NCI-H2171 treated with DMSO at 0.1 percent for 48 hours (cell line): ENCODE results near the gene CEP152.
"Not testable (repeated sequence)": the region's sequence is repeated elsewhere in the genome, so short reads cannot be mapped to it uniquely, and the experiment has no call there.

Source experiments
- DNase-seq: peaks from one replicate; lab custom pipeline; 2025; lab: John Stamatoyannopoulos, UW

Gene CEP152

GRCh38 chr15:48811325-48811958 is 573 bp upstream of the CEP152 start:
- DNase-seq = no peak

- DNase-seq = peak; percentile 24
Measured at GRCh38 chr15:48806151-48806550, 4.7 kb downstream of the CEP152 start.

- DNase-seq = no peak
Measured at GRCh38 chr15:48805591-48805990, 5.3 kb downstream of the CEP152 start.

- DNase-seq = no peak
Measured at GRCh38 chr15:48803877-48804276, 7.0 kb downstream of the CEP152 start.

GRCh38 chr15:48802867-48803266 is 8.0 kb downstream of the CEP152 start:
- no peak for DNase-seq

GRCh38 chr15:48802257-48802656 is 8.6 kb downstream of the CEP152 start:
- no peak for DNase-seq

- DNase-seq = peak; percentile 19
Measured at GRCh38 chr15:48800811-48801455, 9.9 kb downstream of the CEP152 start.

GRCh38 chr15:48800245-48800644 is 10.6 kb downstream of the CEP152 start:
- no peak for DNase-seq

GRCh38 chr15:48798319-48798718 is 12.6 kb downstream of the CEP152 start:
- DNase-seq = peak; percentile 97

- no peak for DNase-seq
Measured at GRCh38 chr15:48796930-48797329, 13.9 kb downstream of the CEP152 start.

GRCh38 chr15:48796521-48796920 is 14.3 kb downstream of the CEP152 start:
- no peak for DNase-seq

GRCh38 chr15:48795901-48796300 is 15.0 kb downstream of the CEP152 start:
- DNase-seq = no peak

- no peak for DNase-seq
Measured at GRCh38 chr15:48794697-48795134, 16.2 kb downstream of the CEP152 start.

- no peak for DNase-seq
Measured at GRCh38 chr15:48792408-48792807, 18.5 kb downstream of the CEP152 start.

GRCh38 chr15:48790466-48791115 is 20.3 kb downstream of the CEP152 start:
- not testable (repeated sequence) for DNase-seq

- no peak for DNase-seq
Measured at GRCh38 chr15:48785712-48786111, 25.2 kb downstream of the CEP152 start.

- DNase-seq = no peak
Measured at GRCh38 chr15:48785195-48785594, 25.7 kb downstream of the CEP152 start.

- DNase-seq = no peak
Measured at GRCh38 chr15:48784756-48785155, 26.1 kb downstream of the CEP152 start.

- DNase-seq = no peak
Measured at GRCh38 chr15:48782911-48783310, 28.0 kb downstream of the CEP152 start.

- no peak for DNase-seq
Measured at GRCh38 chr15:48781481-48782081, 29.3 kb downstream of the CEP152 start.

- no peak for DNase-seq
Measured at GRCh38 chr15:48781017-48781416, 29.9 kb downstream of the CEP152 start.

- DNase-seq = no peak
Measured at GRCh38 chr15:48778331-48778730, 32.5 kb downstream of the CEP152 start.
